ENCODE measurements around the gene STX18. TPM values are rescaled to one million over a fixed set of nuclear protein-coding genes. Genes with fewer than 3 reads are reported as not detected.

The STX18 gene
- total and polyA plus RNA-seq, 2 donors (not counting 1 experiment from before 2014, with no cell fraction given): 27.4 to 28.2 TPM

DNA sequence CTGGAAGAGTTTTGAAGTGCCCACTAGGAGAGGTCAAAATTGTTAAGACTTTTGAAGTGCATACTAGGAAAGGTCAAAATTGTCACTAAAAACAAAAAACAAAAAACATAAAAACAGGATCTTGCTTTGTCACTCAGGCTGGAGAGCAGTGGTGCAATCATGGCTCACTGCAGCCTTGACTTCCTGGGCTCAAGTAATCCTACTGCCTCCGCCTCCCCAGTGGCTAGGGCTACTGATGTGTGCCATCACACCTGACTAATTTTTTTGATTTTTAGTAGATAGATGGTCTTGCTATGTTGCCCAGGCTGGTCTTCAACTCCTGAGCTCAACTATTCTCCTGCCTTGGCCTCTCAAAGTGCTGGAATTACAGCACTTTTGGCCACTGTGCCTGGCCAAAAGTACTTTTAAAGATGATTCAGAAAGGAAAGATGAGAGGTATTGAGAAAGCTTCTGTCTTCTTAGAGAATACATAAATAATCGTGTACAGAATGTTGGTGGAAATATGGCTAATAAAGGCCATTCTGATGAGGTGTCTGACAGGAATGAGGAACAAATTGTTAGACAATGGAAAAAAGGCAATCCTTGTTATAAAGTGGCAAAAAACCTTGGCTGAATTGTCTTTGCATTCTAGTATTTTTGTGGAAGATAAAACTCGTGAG lies 43.3 kb upstream of the STX18 start:
- Histone ChIP-seq H3K79me2 (ENCODE audit: control insufficient read depth, insufficient read depth, low read length) (no peaks in the 10 kb centered on the region), H3K27ac (ENCODE audit: insufficient read depth, low read length) (peak overlapping the region; percentile 26), H3K4me3 (replicated peaks in 1 of 4; ENCODE audit: control extremely low read depth in 1 of 4, insufficient read depth in 1 of 4, low read depth in 3 of 4, low read length in 4 of 4) (no peak overlapping the region), H3K36me3 (ENCODE audit: control insufficient read depth, insufficient read depth, low read length) (no peaks in the 10 kb centered on the region), H3K4me1 (ENCODE audit: control insufficient read depth, extremely low read depth, insufficient read depth, low read length) (peaks cover 16% of the 10 kb centered on the region), H2AFZ (ENCODE audit: low read length) (no peak overlapping the region), H3K9ac (ENCODE audit: insufficient read depth, low read length) (no peak overlapping the region), H3K4me2 (ENCODE audit: extremely low read depth, insufficient read depth, low read length) (peak overlapping the region; percentile 48), H3K27me3 (ENCODE audit: control insufficient read depth, insufficient read depth, low read length) (no peaks in the 10 kb centered on the region), H4K20me1 (ENCODE audit: control insufficient read depth, extremely low read depth, insufficient read depth, low read length) (no peaks in the 10 kb centered on the region), H3K9me3 (ENCODE audit: control insufficient read depth, insufficient read depth, low read depth, low read length) (no peaks in the 10 kb centered on the region)
- DNase-seq (ENCODE audit: low read depth in 2 of 2): peak; percentile 50 to 80
- TF ChIP-seq, protein P1, sequence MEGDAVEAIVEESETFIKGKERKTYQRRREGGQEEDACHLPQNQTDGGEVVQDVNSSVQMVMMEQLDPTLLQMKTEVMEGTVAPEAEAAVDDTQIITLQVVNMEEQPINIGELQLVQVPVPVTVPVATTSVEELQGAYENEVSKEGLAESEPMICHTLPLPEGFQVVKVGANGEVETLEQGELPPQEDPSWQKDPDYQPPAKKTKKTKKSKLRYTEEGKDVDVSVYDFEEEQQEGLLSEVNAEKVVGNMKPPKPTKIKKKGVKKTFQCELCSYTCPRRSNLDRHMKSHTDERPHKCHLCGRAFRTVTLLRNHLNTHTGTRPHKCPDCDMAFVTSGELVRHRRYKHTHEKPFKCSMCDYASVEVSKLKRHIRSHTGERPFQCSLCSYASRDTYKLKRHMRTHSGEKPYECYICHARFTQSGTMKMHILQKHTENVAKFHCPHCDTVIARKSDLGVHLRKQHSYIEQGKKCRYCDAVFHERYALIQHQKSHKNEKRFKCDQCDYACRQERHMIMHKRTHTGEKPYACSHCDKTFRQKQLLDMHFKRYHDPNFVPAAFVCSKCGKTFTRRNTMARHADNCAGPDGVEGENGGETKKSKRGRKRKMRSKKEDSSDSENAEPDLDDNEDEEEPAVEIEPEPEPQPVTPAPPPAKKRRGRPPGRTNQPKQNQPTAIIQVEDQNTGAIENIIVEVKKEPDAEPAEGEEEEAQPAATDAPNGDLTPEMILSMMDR (conservative IDR thresholded peaks at IDR 0.05 in 1 of 2, IDR thresholded peaks at IDR 0.05 in 1 of 2; ENCODE audit: low read depth in 1 of 2, low read length in 2 of 2): no peak

DNA sequence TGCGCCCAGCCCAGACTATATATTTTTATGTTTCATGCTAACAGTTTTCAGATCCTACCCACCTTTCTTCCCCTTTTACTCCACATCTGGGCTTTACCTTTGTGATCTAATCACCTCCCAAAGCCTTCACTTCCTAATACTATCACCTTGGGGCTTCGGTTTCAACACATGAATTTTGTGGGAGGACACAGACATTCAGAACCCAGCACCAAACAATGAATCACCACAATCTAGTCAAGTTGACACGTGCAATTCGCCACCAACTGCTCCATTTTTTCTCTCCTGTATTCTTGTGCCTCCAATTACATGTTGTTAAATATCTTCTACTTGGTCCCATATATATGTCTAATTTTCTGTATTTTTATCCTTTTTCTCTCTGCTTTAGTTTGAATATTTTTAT lies 41.8 kb upstream of the STX18 start:
- Histone ChIP-seq H3K4me3 (replicated peaks in 1 of 4; ENCODE audit: control extremely low read depth in 1 of 4, insufficient read depth in 1 of 4, low read depth in 3 of 4, low read length in 4 of 4) (no peak overlapping the region), H3K4me1 (ENCODE audit: control insufficient read depth, extremely low read depth, insufficient read depth, low read length) (peaks cover 14% of the 10 kb centered on the region), H3K27me3 (ENCODE audit: control insufficient read depth, insufficient read depth, low read length) (no peaks in the 10 kb centered on the region), H3K79me2 (ENCODE audit: control insufficient read depth, insufficient read depth, low read length) (no peaks in the 10 kb centered on the region), H2AFZ (ENCODE audit: low read length) (no peak overlapping the region), H3K4me2 (ENCODE audit: extremely low read depth, insufficient read depth, low read length) (no peak overlapping the region), H3K9me3 (ENCODE audit: control insufficient read depth, insufficient read depth, low read depth, low read length) (no peaks in the 10 kb centered on the region), H3K9ac (ENCODE audit: insufficient read depth, low read length) (no peak overlapping the region), H3K27ac (ENCODE audit: insufficient read depth, low read length) (no peak overlapping the region), H4K20me1 (ENCODE audit: control insufficient read depth, extremely low read depth, insufficient read depth, low read length) (no peaks in the 10 kb centered on the region), H3K36me3 (ENCODE audit: control insufficient read depth, insufficient read depth, low read length) (no peaks in the 10 kb centered on the region)
- no peak for TF ChIP-seq EZH2 (IDR thresholded peaks at IDR 0.05; ENCODE audit: low read length, missing control alignments)
- TF ChIP-seq, protein P1 (conservative IDR thresholded peaks at IDR 0.05 in 1 of 2, IDR thresholded peaks at IDR 0.05 in 1 of 2; ENCODE audit: low read depth in 1 of 2, low read length in 2 of 2): no peak
- DNase-seq (ENCODE audit: low read depth in 2 of 2): no peak

DNA sequence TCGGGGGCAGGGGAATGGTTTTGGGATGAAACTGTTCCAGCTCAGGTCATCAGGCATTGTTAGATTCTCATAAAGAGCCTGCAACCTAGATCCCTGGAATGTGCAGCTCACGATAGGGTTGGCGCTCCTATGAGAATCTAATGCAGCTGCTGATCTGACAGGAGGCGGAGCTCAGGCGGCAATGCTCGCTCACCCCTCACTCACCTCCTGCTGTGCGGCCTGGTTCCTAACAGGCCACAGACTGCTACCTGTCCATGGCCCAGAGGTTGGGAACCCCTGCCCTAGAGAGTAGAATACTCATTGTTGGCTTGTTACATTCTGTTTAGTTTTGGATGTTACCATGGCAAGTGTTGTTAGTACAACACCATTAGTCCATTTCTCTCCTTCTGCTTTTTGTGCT lies 40.8 kb upstream of the STX18 start:
- Histone ChIP-seq H3K9me3 (ENCODE audit: control insufficient read depth, insufficient read depth, low read depth, low read length) (no peaks in the 10 kb centered on the region), H3K4me3 (replicated peaks in 1 of 4; ENCODE audit: control extremely low read depth in 1 of 4, insufficient read depth in 1 of 4, low read depth in 3 of 4, low read length in 4 of 4) (no peak overlapping the region), H3K27ac (ENCODE audit: insufficient read depth, low read length) (no peak overlapping the region), H3K27me3 (ENCODE audit: control insufficient read depth, insufficient read depth, low read length) (no peaks in the 10 kb centered on the region), H3K36me3 (ENCODE audit: control insufficient read depth, insufficient read depth, low read length) (no peaks in the 10 kb centered on the region), H3K9ac (ENCODE audit: insufficient read depth, low read length) (no peak overlapping the region), H2AFZ (ENCODE audit: low read length) (no peak overlapping the region), H3K4me1 (ENCODE audit: control insufficient read depth, extremely low read depth, insufficient read depth, low read length) (peaks cover 14% of the 10 kb centered on the region), H4K20me1 (ENCODE audit: control insufficient read depth, extremely low read depth, insufficient read depth, low read length) (no peaks in the 10 kb centered on the region), H3K79me2 (ENCODE audit: control insufficient read depth, insufficient read depth, low read length) (no peaks in the 10 kb centered on the region), H3K4me2 (ENCODE audit: extremely low read depth, insufficient read depth, low read length) (no peak overlapping the region)
- TF ChIP-seq, protein P1 (conservative IDR thresholded peaks at IDR 0.05 in 1 of 2, IDR thresholded peaks at IDR 0.05 in 1 of 2; ENCODE audit: low read depth in 1 of 2, low read length in 2 of 2): no peak
- no peak for TF ChIP-seq EZH2 (IDR thresholded peaks at IDR 0.05; ENCODE audit: low read length, missing control alignments)
- no peak for DNase-seq (ENCODE audit: low read depth in 2 of 2)
